SW 1271 (cell line): ENCODE data around the gene GPR84.

Source experiments
- DNase-seq, 2 experiments: peaks; one replicate each; lab custom pipeline; 2025; lab: John Stamatoyannopoulos, UW

The GPR84 gene

GRCh38 chr12:54364413-54364812, at the start of gene GPR84:
Gene GPR84 (minus strand): TSS chr12:54364486. CDS start chr12:54363851, 635 bp downstream.
- DNase-seq: no peak

GRCh38 chr12:54413284-54414190, 49.3 kb upstream of the GPR84 start:
- peak; percentile 31 to 69 for DNase-seq

- DNase-seq: no peak
These were observed 48.5 kb upstream of the GPR84 start for GRCh38 chr12:54412786-54413185.

GRCh38 chr12:54412348-54412747, 48.1 kb upstream of the GPR84 start:
- DNase-seq: no peak

GRCh38 chr12:54411391-54412241, 47.3 kb upstream of the GPR84 start:
- peak; percentile 64 to 75 for DNase-seq

GRCh38 chr12:54409267-54409666, 45.0 kb upstream of the GPR84 start:
- no peak for DNase-seq

GRCh38 chr12:54407183-54407905, 43.1 kb upstream of the GPR84 start:
- no peak for DNase-seq

- no peak for DNase-seq
These were observed 41.3 kb upstream of the GPR84 start for GRCh38 chr12:54405573-54405972.

- DNase-seq: no peak
These were observed 40.8 kb upstream of the GPR84 start for GRCh38 chr12:54405106-54405505.

GRCh38 chr12:54404061-54405004, 40.0 kb upstream of the GPR84 start:
- peak in 1 of 2 experiments; percentile 51 for DNase-seq

- no peak for DNase-seq
These were observed 36.8 kb upstream of the GPR84 start for GRCh38 chr12:54401119-54401518.

- peak; percentile 34 to 70 for DNase-seq
These were observed 34.9 kb upstream of the GPR84 start for GRCh38 chr12:54398995-54399793.

- DNase-seq: no peak
These were observed 33.9 kb upstream of the GPR84 start for GRCh38 chr12:54398218-54398617.

GRCh38 chr12:54397157-54397556, 32.9 kb upstream of the GPR84 start:
- no peak for DNase-seq

- no peak for DNase-seq
These were observed 31.3 kb upstream of the GPR84 start for GRCh38 chr12:54395545-54395944.

- DNase-seq: no peak
These were observed 30.7 kb upstream of the GPR84 start for GRCh38 chr12:54394986-54395385.

GRCh38 chr12:54394281-54394719, 30.0 kb upstream of the GPR84 start:
- DNase-seq: peak in 1 of 2 experiments; percentile 27

- no peak for DNase-seq
These were observed 29.5 kb upstream of the GPR84 start for GRCh38 chr12:54393743-54394142.

GRCh38 chr12:54393207-54393609, 28.9 kb upstream of the GPR84 start:
- DNase-seq: no peak
